DOHH2 (cell line): ENCODE measurements around the gene MBP.
"Not testable (repeated sequence)": the region's sequence is repeated elsewhere in the genome, so short reads cannot be mapped to it uniquely, and the experiment has no call there.

Experiments
- H3F3A ChIP-seq: fragments of 200-600 bp; sonication (generic), shearing (Covaris generic); 2 replicates; pipeline ENCODE4 v1.6.0; 2016; ENCODE audit warnings: antibody characterized with exemption, mild to moderate bottlenecking; ENCODE audit not compliant: control insufficient read depth, insufficient read depth
- H3K27ac ChIP-seq: fragments of 200-600 bp; sonication (generic); 2 replicates; pipeline ENCODE4 v1.5.1; 2014; ENCODE audit warnings: low read depth, mild to moderate bottlenecking, low read length, moderate library complexity
- H3K27me3 ChIP-seq: fragments of 200-600 bp; sonication (generic); 2 replicates; pipeline ENCODE4 v1.6.1; 2014; ENCODE audit warnings: mild to moderate bottlenecking, low read length, mixed read lengths; ENCODE audit not compliant: control insufficient read depth
- H3K36me3 ChIP-seq: fragments of 200-600 bp; sonication (generic); 2 replicates; pipeline ENCODE4 v1.6.1; 2014; ENCODE audit warnings: mild to moderate bottlenecking, low read length, moderate library complexity, mixed read lengths; ENCODE audit not compliant: control insufficient read depth
- H3K4me1 ChIP-seq: fragments of 200-600 bp; sonication (generic); 2 replicates; pipeline ENCODE4 v1.6.1; 2014; ENCODE audit warnings: mild to moderate bottlenecking, low read length, mixed read lengths; ENCODE audit not compliant: control insufficient read depth
- H3K4me2 ChIP-seq: fragments of 200-600 bp; sonication (generic); 2 replicates; pipeline ENCODE4 v1.6.0; 2014; ENCODE audit warnings: mild to moderate bottlenecking, low read length, moderate library complexity
- H3K4me3 ChIP-seq: fragments of 200-600 bp; sonication (generic); 2 replicates; pipeline ENCODE4 v1.5.1; 2014; ENCODE audit warnings: mild to moderate bottlenecking, low read length, mixed read lengths
- H3K79me2 ChIP-seq: fragments of 200-600 bp; sonication (generic); 2 replicates; pipeline ENCODE4 v1.6.1; 2014; ENCODE audit warnings: mild to moderate bottlenecking, low read length, mixed read lengths; ENCODE audit not compliant: control insufficient read depth
- H3K9me2 ChIP-seq: fragments of 200-600 bp; sonication (generic); replicated peaks from 2 replicates; pipeline ENCODE4 v1.6.1; 2014; ENCODE audit warnings: mild to moderate bottlenecking, low read length, mixed read lengths; ENCODE audit not compliant: control insufficient read depth
- H3K9me3 ChIP-seq: fragments of 200-600 bp; sonication (generic); 2 replicates; pipeline ENCODE4 v1.6.1; 2014; ENCODE audit warnings: antibody characterized with exemption, low read length, mixed read lengths; ENCODE audit not compliant: control insufficient read depth, insufficient read depth
- H4K20me1 ChIP-seq: fragments of 200-600 bp; sonication (generic); 2 replicates; pipeline ENCODE4 v1.6.0; 2014; ENCODE audit warnings: low read depth, mild to moderate bottlenecking, antibody characterized with exemption, low read length, moderate library complexity; ENCODE audit not compliant: control insufficient read depth, insufficient read depth
- CTCF ChIP-seq: fragments of 200-600 bp; sonication (generic); IDR thresholded peaks from one replicate; pipeline ENCODE4 v1.5.1; 2014; ENCODE audit warnings: antibody characterized with exemption, mild to moderate bottlenecking, low read depth, low read length; ENCODE audit not compliant: poor library complexity, severe bottlenecking
- EZH2phosphoT487 ChIP-seq: fragments of 200-600 bp; sonication (generic); IDR thresholded peaks from 2 replicates; pipeline ENCODE4 v1.6.1; 2017; ENCODE audit warnings: borderline replicate concordance, mild to moderate bottlenecking, antibody characterized with exemption, low read length, moderate library complexity, mixed read lengths

Gene MBP

GRCh38 chr18:77023102-77023782 lies 109.3 kb downstream of the MBP start:
- no peaks in the 10 kb centered on the region for H3K79me2 ChIP-seq
- H4K20me1 ChIP-seq: no peaks in the 10 kb centered on the region
- TF ChIP-seq EZH2phosphoT487 (no peak), CTCF (no peak)
- no peaks in the 10 kb centered on the region for H3F3A ChIP-seq
- no peaks in the 10 kb centered on the region for H3K36me3 ChIP-seq
- H3K4me2 ChIP-seq: peak overlapping the region; percentile 50
- peak overlapping the region; percentile 2; the same call in 1 of the 2 replicates for H3K4me3 ChIP-seq
- peak overlapping the region; percentile 12; the same call in 1 of the 2 replicates for H3K27ac ChIP-seq
- no peaks in the 10 kb centered on the region for H3K27me3 ChIP-seq
- no peaks in the 10 kb centered on the region for H3K9me2 ChIP-seq
- H3K9me3 ChIP-seq: no peaks in the 10 kb centered on the region
- peaks cover 25% of the 10 kb centered on the region for H3K4me1 ChIP-seq

DNA sequence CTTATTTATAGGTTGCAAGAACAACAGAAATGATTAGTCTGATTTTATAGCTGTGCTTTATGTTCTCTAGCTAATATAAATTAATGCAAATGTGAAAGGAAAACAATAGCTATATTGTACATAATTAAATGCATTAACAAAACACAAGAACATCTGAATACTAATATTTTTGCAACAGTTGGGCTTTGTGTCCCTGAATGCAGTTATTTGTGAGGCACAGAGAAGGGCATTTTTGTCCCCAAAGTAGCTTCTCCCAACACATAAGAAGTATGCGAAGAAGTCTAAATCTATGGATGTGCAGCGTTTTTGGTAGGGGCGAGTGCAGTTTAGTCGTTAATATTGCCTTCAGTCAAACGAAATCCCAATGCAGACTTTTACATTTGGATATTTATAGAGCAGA lies 110.0 kb downstream of the MBP start:
- Histone ChIP-seq H3F3A (no peaks in the 10 kb centered on the region), H3K9me3 (no peaks in the 10 kb centered on the region)

GRCh38 chr18:77022116-77022515 lies 110.5 kb downstream of the MBP start:
- Histone ChIP-seq H3K36me3 (peaks cover 6% of the 10 kb centered on the region; the same call in 1 of the 2 replicates), H3K79me2 (no peaks in the 10 kb centered on the region), H4K20me1 (no peaks in the 10 kb centered on the region), H3K4me3 (no peak overlapping the region), H3F3A (no peaks in the 10 kb centered on the region), H3K4me1 (peaks cover 25% of the 10 kb centered on the region), H3K27ac (no peak overlapping the region), H3K27me3 (no peaks in the 10 kb centered on the region), H3K4me2 (no peak overlapping the region), H3K9me3 (no peaks in the 10 kb centered on the region), H3K9me2 (no peaks in the 10 kb centered on the region)
- TF ChIP-seq CTCF (no peak), EZH2phosphoT487 (no peak)

More for the DNA sequence above, 110.0 kb downstream of the MBP start:
- H3K4me2 ChIP-seq: peak overlapping the region; percentile 50; the same call in 1 of the 2 replicates
- H3K36me3 ChIP-seq: peaks cover 1% of the 10 kb centered on the region; the same call in 1 of the 2 replicates
- no peaks in the 10 kb centered on the region for H3K79me2 ChIP-seq
- no peaks in the 10 kb centered on the region for H3K27me3 ChIP-seq
- no peak overlapping the region for H3K27ac ChIP-seq
- no peaks in the 10 kb centered on the region for H4K20me1 ChIP-seq
- no peaks in the 10 kb centered on the region for H3K9me2 ChIP-seq
- peaks cover 25% of the 10 kb centered on the region for H3K4me1 ChIP-seq
- no peak for TF ChIP-seq CTCF
- TF ChIP-seq EZH2phosphoT487: no peak
- no peak overlapping the region for H3K4me3 ChIP-seq

DNA sequence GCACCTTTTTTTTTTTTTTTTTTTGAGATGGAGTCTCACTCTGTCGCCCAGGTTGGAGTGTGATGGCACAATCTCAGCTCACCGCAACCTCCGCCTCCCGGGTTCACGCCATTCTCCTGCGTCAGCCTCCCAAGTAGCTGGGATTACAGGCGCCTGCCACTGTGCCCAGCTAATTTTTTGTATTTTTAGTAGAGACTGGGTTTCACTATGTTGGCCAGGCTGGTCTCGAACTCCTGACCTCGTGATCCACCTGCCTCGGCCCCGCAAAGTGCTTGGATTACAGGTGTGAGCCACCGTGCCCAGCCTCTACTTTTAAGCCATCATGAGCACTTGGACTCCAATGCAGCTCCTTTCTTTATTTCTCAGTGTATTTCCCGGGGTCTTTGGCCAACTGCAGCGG lies 111.1 kb downstream of the MBP start:
- not testable (repeated sequence) for H3K9me2 ChIP-seq, H3F3A ChIP-seq, H3K27ac ChIP-seq, H3K9me3 ChIP-seq, H3K4me2 ChIP-seq, H3K4me3 ChIP-seq, H3K79me2 ChIP-seq, H3K27me3 ChIP-seq, H4K20me1 ChIP-seq
- Histone ChIP-seq H3K4me1 (peaks cover 25% of the 10 kb centered on the region), H3K36me3 (peaks cover 12% of the 10 kb centered on the region)
